Nephron progenitor cell (in vitro differentiated cells): ENCODE data around the gene ZNF236.
A peak's percentile ranks its signal among the peaks of the same experiment; 100 is the strongest.

Source experiments
- DNase-seq: peaks from one replicate; pipeline ENCODE4 v3.0.0; 2021
- H3K27ac Mint-ChIP-seq: 2 replicates; pipeline ENCODE4 v1.8.0; 2021; ENCODE audit warnings: mild to moderate bottlenecking, moderate library complexity, mixed read lengths
- H3K27me3 Mint-ChIP-seq: 2 replicates; pipeline ENCODE4 v1.8.0; 2021; ENCODE audit warnings: mild to moderate bottlenecking, low read depth, mixed read lengths; ENCODE audit not compliant: poor library complexity
- H3K36me3 Mint-ChIP-seq: 2 replicates; pipeline ENCODE4 v1.8.0; 2021; ENCODE audit warnings: low read depth, mixed read lengths
- H3K4me1 Mint-ChIP-seq: 2 replicates; pipeline ENCODE4 v1.8.0; 2021; ENCODE audit warnings: mixed read lengths
- H3K4me3 Mint-ChIP-seq: 2 replicates; pipeline ENCODE4 v1.8.0; 2021; ENCODE audit warnings: mild to moderate bottlenecking, moderate library complexity, mixed read lengths
- H3K9me3 Mint-ChIP-seq: 2 replicates; pipeline ENCODE4 v1.8.0; 2021; ENCODE audit warnings: mild to moderate bottlenecking, moderate library complexity, mixed read lengths
- TF ChIP-seq, protein P1 (sequence below): fragments of 200-600 bp; sonication (generic); IDR thresholded peaks from 2 replicates; pipeline ENCODE4 v1.5.0; 2021; ENCODE audit warnings: antibody characterized with exemption

Gene ZNF236

DNA sequence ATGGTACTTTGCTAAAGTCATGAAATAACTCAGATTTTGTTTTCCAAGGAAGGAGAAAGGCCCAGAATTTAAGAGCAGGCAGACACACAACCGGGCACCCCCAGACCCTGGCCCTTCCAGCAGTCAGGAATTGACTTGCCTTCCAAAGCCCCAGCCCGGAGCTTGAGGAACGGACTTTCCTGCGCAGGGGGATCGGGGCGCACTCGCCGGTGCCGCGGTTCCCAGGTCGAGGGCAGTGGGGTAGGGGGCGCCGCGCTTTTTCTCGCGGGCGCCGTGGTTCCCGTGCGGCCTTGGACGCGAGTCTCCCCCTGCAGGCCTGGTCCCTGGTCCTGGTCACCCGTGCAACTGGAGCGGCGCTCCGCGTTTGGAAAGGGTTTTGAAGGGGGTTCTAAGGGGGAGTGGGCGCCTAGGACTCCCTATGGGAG is 1.2 kb downstream of the ZNF236 start:
- Mint-ChIP-seq H3K4me3 (peak overlapping the region; percentile 88), H3K27ac (peak overlapping the region; percentile 48), H3K4me1 (peaks cover 57% of the 10 kb centered on the region), H3K9me3 (peaks cover 4% of the 10 kb centered on the region), H3K27me3 (peaks cover 3% of the 10 kb centered on the region), H3K36me3 (peaks cover 26% of the 10 kb centered on the region)
- TF ChIP-seq, protein P1, sequence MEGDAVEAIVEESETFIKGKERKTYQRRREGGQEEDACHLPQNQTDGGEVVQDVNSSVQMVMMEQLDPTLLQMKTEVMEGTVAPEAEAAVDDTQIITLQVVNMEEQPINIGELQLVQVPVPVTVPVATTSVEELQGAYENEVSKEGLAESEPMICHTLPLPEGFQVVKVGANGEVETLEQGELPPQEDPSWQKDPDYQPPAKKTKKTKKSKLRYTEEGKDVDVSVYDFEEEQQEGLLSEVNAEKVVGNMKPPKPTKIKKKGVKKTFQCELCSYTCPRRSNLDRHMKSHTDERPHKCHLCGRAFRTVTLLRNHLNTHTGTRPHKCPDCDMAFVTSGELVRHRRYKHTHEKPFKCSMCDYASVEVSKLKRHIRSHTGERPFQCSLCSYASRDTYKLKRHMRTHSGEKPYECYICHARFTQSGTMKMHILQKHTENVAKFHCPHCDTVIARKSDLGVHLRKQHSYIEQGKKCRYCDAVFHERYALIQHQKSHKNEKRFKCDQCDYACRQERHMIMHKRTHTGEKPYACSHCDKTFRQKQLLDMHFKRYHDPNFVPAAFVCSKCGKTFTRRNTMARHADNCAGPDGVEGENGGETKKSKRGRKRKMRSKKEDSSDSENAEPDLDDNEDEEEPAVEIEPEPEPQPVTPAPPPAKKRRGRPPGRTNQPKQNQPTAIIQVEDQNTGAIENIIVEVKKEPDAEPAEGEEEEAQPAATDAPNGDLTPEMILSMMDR: no peak
- DNase-seq: peak; percentile 56

DNA sequence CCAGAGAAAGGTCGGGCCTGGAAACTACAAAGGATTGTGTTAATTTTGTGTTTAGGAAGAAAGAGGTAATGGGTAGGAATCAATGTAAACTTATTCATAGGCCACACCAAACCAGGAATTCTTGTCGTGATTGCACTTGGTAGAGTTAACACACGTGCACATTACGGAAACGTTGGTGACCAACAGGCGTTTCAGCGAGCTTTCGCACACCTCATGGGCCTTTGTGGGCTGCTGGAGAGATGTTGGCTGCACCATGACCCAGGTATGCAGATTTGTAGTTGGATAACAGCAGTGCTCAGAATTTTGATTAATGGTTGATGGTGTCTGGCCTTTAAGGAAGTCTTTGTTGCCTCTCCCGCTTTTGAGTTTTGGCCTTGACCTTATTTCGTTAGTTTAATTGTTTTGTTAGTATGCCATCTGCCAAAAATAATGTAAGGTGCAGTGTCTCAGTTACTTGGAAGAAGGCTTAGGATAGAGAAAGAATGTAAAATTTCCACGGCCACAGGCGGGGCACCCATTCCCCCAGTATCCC is 1.9 kb downstream of the ZNF236 start:
- H3K27me3 Mint-ChIP-seq: peaks cover 3% of the 10 kb centered on the region
- no peak for DNase-seq
- TF ChIP-seq, protein P1: no peak
- peaks cover 59% of the 10 kb centered on the region for H3K4me1 Mint-ChIP-seq
- peaks cover 4% of the 10 kb centered on the region for H3K9me3 Mint-ChIP-seq
- H3K4me3 Mint-ChIP-seq: peak overlapping the region; percentile 88
- H3K36me3 Mint-ChIP-seq: peaks cover 23% of the 10 kb centered on the region
- no peak overlapping the region for H3K27ac Mint-ChIP-seq

DNA sequence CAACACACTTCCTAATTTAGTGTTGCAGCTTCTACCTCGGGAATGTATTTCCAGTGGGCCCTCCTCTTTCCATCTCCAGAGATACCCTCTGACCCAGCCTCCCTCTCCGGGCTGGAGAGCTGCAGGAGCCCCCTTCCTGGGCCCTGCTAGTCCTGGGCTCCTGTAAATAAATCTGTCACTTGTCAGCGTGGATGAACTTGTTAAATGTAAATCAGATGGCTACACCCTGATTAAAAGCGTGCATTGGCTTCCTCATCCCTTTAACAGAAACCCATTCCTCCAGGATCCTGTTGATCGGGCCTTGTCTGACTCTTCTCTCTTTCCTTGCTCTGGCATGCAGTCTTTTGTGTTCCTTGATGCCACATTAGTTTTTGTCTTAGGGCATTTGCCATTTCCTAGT is 2.4 kb downstream of the ZNF236 start:
- peak overlapping the region; percentile 4 for H3K27ac Mint-ChIP-seq
- TF ChIP-seq, protein P1: no peak

DNA sequence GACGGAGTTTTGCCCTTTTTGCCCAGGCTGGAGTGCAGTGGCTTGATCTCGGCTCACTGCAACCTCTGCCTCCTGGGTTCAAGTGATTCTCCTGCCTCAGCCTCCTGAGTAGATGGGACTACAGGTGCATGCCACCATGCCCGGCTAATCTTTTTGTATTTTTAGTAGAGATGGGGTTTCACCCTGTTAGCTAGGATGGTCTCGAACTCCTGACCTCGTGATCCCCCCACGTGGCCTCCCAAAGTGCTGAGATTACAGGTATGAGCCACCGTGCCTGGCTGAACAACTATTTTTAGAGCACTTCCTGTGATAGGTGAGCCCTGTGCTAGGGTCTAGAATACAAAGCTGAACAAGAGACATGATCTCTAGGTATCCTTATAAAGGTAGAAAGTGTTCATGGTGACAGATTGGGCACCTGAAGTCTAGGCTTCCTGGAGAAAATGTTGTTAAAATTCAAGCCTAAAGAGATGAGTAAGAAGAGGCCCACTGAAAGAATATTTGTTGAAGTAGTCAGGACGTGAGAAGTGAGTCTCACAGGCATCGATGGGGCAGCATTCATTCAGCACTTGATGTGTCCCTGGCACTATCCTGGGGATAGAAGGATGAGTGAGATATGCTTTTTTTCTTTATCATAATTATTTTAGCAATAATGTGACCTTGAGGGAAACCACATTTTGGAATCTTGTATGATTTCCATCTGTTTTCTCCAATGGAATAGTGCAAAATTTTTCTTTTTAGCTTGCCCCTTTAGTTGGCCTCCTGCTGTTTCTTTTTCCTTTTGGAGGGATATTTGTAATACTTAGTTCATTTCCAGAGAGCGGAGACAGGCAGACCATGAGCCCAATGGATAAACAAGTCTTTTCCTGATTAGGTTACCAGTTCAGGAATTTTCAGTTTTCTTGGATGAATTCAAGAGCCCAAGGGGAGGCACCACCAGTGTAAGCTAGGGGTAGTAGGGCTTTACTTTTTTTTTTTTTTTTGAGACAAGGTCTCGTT is 5.1 kb downstream of the ZNF236 start:
- peaks cover 3% of the 10 kb centered on the region for H3K27me3 Mint-ChIP-seq
- H3K36me3 Mint-ChIP-seq: peaks cover 28% of the 10 kb centered on the region
- DNase-seq: no peak
- TF ChIP-seq, protein P1: no peak
- no peak overlapping the region for H3K4me3 Mint-ChIP-seq
- peaks cover 48% of the 10 kb centered on the region for H3K4me1 Mint-ChIP-seq
- peak overlapping the region; percentile 77 for H3K27ac Mint-ChIP-seq
- peaks cover 15% of the 10 kb centered on the region for H3K9me3 Mint-ChIP-seq

More for the DNA sequence above, 2.4 kb downstream of the ZNF236 start:
- H3K4me1 Mint-ChIP-seq: peaks cover 62% of the 10 kb centered on the region
- H3K4me3 Mint-ChIP-seq: peak overlapping the region; percentile 88
- peaks cover 3% of the 10 kb centered on the region for H3K9me3 Mint-ChIP-seq
- H3K36me3 Mint-ChIP-seq: peaks cover 20% of the 10 kb centered on the region
- peaks cover 3% of the 10 kb centered on the region for H3K27me3 Mint-ChIP-seq
- DNase-seq: no peak

DNA sequence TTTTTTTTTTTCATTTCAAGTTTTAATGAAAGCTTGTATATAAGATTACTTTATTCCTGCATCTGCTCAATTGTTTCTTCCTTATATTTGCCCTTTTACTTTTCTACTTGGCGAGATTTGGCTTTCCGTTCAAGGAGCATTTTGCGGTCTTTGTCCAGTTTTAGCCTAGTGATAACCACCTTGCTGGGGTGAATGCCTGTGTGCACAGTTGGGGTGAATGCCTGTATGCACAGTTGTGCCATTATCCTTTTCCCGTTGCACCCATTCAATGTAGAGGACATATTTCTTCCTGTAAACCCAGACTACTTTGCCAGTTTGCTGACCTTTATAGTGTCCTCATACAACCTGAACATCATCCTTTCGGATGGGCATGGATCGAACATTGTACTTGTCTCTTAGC is 12.0 kb downstream of the ZNF236 start:
- H3K4me1 Mint-ChIP-seq: peaks cover 15% of the 10 kb centered on the region
- TF ChIP-seq, protein P1: no peak
- H3K27ac Mint-ChIP-seq: no peak overlapping the region
- H3K36me3 Mint-ChIP-seq: peaks cover 41% of the 10 kb centered on the region
- peaks cover 22% of the 10 kb centered on the region for H3K9me3 Mint-ChIP-seq
- no peaks in the 10 kb centered on the region for H3K27me3 Mint-ChIP-seq
- DNase-seq: no peak
- no peak overlapping the region for H3K4me3 Mint-ChIP-seq
